SK-N-SH (cell line): ENCODE measurements around the gene CALN1. TPM values are rescaled to one million over a fixed set of nuclear protein-coding genes. Genes with fewer than 3 reads are reported as not detected.
A peak's percentile ranks its signal among the peaks of the same experiment; 100 is the strongest.

ENCODE experiments used
- CTCF ChIA-PET: fragments of 300-600, 350-600 bp; formaldehyde crosslinking; extraction: SDS; loops from one replicate; lab custom pipeline; 2021; lab: Yijun Ruan, JAX
- POLR2A ChIA-PET: fragments of 350-600 bp; sonication (Branson Sonifier 250); formaldehyde crosslinking; extraction: SDS; loops from one replicate; lab custom pipeline; 2020; ENCODE audit warnings: antibody characterized with exemption, inconsistent platforms; lab: Yijun Ruan, JAX
- DNase-seq: peaks from one replicate; pipeline ENCODE4 v3.0.0; 2012
- H2AFZ ChIP-seq: fragments of 200-600 bp; sonication (generic); 2 replicates; pipeline ENCODE4 v1.8.1; 2016; ENCODE audit warnings: antibody characterized with exemption, mild to moderate bottlenecking, low read depth
- H3F3A ChIP-seq: fragments of 200-600 bp; sonication (generic); replicated peaks from 2 replicates; pipeline ENCODE3; 2016; ENCODE audit warnings: antibody characterized with exemption, mild to moderate bottlenecking; ENCODE audit not compliant: insufficient read depth
- H3K27ac ChIP-seq, 2 experiments: fragments of 200-500 bp in 1 of 2; fragments of 200-600 bp in 1 of 2; sonication (Bioruptor generic) in 1 of 2; sonication (generic), shearing (Covaris generic) in 1 of 2; 2 replicates each; pipeline versions ENCODE4 v1.5.1 to v1.6.1; 2014 to 2016; ENCODE audit warnings: low read depth in 2 of 2, inconsistent platforms in 1 of 2, low read length in 1 of 2, mild to moderate bottlenecking in 1 of 2, mixed read lengths in 1 of 2
- H3K27me3 ChIP-seq: fragments of 200-600 bp; sonication (generic), shearing (Covaris generic); 2 replicates; pipeline ENCODE4 v1.6.1; 2016; ENCODE audit warnings: mixed run types; ENCODE audit not compliant: insufficient read depth
- H3K36me3 ChIP-seq, 2 experiments: fragments of 200-500 bp in 1 of 2; fragments of 200-600 bp in 1 of 2; sonication (Bioruptor generic) in 1 of 2; sonication (generic) in 1 of 2; replicated peaks in 1 of 2; 2 replicates each; pipeline versions ENCODE3 to v1.5.1; 2014 to 2016; ENCODE audit warnings: low read length in 1 of 2, mild to moderate bottlenecking in 1 of 2; ENCODE audit not compliant: insufficient read depth in 2 of 2, control insufficient read depth in 1 of 2
- H3K4me1 ChIP-seq, 2 experiments: fragments of 200-500 bp in 1 of 2; fragments of 200-600 bp in 1 of 2; sonication (Bioruptor generic) in 1 of 2; sonication (generic), shearing (Covaris generic) in 1 of 2; 2 replicates each; pipeline versions ENCODE4 v1.5.1 to v1.6.1; 2014 to 2016; ENCODE audit warnings: low read depth in 1 of 2, low read length in 1 of 2, mixed run types in 1 of 2; ENCODE audit not compliant: insufficient read depth in 2 of 2, control insufficient read depth in 1 of 2
- H3K4me2 ChIP-seq: fragments of 200-600 bp; sonication (generic), shearing (Covaris generic); 2 replicates; pipeline ENCODE4 v1.6.1; 2017; ENCODE audit warnings: mixed run types
- H3K4me3 ChIP-seq, 2 experiments: fragments of 200-500 bp in 1 of 2; fragments of 200-600 bp in 1 of 2; sonication (Bioruptor generic) in 1 of 2; sonication (generic), shearing (Covaris generic) in 1 of 2; 2 replicates each; pipeline versions ENCODE4 v1.5.1 to v1.8.1; 2014 to 2016; ENCODE audit warnings: low read depth in 2 of 2, inconsistent platforms in 1 of 2, low read length in 1 of 2, mild to moderate bottlenecking in 1 of 2, mixed read lengths in 1 of 2, moderate library complexity in 1 of 2
- H3K79me2 ChIP-seq: fragments of 200-600 bp; sonication (generic); 2 replicates; pipeline ENCODE4 v1.8.1; 2017; ENCODE audit warnings: mild to moderate bottlenecking; ENCODE audit not compliant: insufficient read depth
- H3K9ac ChIP-seq: fragments of 200-600 bp; sonication (generic); 2 replicates; pipeline ENCODE4 v1.6.1; 2017; ENCODE audit warnings: mixed run types
- H3K9me2 ChIP-seq: fragments of 200-600 bp; sonication (generic); 2 replicates; pipeline ENCODE4 v1.6.1; 2017; ENCODE audit warnings: mixed run types
- H3K9me3 ChIP-seq: fragments of 200-600 bp; sonication (generic); 2 replicates; pipeline ENCODE4 v1.6.1; 2017; ENCODE audit warnings: mixed run types, mild to moderate bottlenecking, moderate library complexity
- H4K20me1 ChIP-seq: fragments of 200-600 bp; sonication (generic); 2 replicates; pipeline ENCODE4 v1.6.1; 2017; ENCODE audit warnings: mild to moderate bottlenecking, mixed run types; ENCODE audit not compliant: insufficient read depth
- CTCF ChIP-seq: fragments of 200-600 bp; sonication (generic); IDR thresholded peaks from 2 replicates; pipeline ENCODE4 v1.6.1; 2017; ENCODE audit warnings: antibody characterized with exemption, mild to moderate bottlenecking, moderate library complexity
- FOXM1 ChIP-seq: IDR thresholded peaks from 2 replicates; pipeline ENCODE4 v1.4.0; 2012; ENCODE audit warnings: low read depth, mild to moderate bottlenecking
- IRF3 ChIP-seq: fragments of 150-350 bp; IDR thresholded peaks from 2 replicates; pipeline ENCODE4 v1.6.1; 2016; ENCODE audit warnings: mild to moderate bottlenecking, low read depth, low read length
- MAX ChIP-seq: IDR thresholded peaks from 2 replicates; pipeline ENCODE4 v1.4.0; 2012; ENCODE audit warnings: low read depth
- MXI1 ChIP-seq: IDR thresholded peaks from 2 replicates; pipeline ENCODE4 v1.6.1; 2012; ENCODE audit warnings: mild to moderate bottlenecking, low read depth, low read length, improper control_type of control experiment
- RAD21 ChIP-seq: IDR thresholded peaks from 2 replicates; pipeline ENCODE4 v1.6.1; 2012; ENCODE audit warnings: mild to moderate bottlenecking, low read length
- REST ChIP-seq: IDR thresholded peaks from 2 replicates; pipeline ENCODE4 v1.6.1; 2012; ENCODE audit warnings: mild to moderate bottlenecking, low read depth, low read length, moderate library complexity
- RFX5 ChIP-seq: IDR thresholded peaks from 2 replicates; pipeline ENCODE4 v1.6.1; 2012; ENCODE audit warnings: mild to moderate bottlenecking, improper control_type of control experiment, low read length
- TCF12 ChIP-seq: IDR thresholded peaks from 2 replicates; pipeline ENCODE4 v1.4.0; 2012
- USF1 ChIP-seq: IDR thresholded peaks from 2 replicates; pipeline ENCODE4 v1.4.0; 2012; ENCODE audit warnings: low read depth, borderline replicate concordance
- USF2 ChIP-seq: fragments of 150-350 bp; IDR thresholded peaks from 2 replicates; pipeline ENCODE4 v1.6.1; 2017; ENCODE audit warnings: antibody characterized with exemption, low read length, low read depth, borderline replicate concordance
- WGBS: methylation state at CpG from one replicate; pipeline ENCODE4 v1.1.6; 2017; ENCODE audit warnings: low lambda C conversion rate; 5-methylcytosine and 5-hydroxymethylcytosine counted together
- polyA plus RNA-seq, 3 experiments: library from polyadenylated mRNA; depleted of rRNA; stranded (reverse); fragments of >200 nt; gene quantifications; 2 replicates each; pipeline ENCODE4 v1.2.3, GENCODE V29; 2012

The CALN1 gene
- polyA plus RNA-seq, 1 of the 3 experiments (the other 2 are of a cell fraction), result not detected

- Histone ChIP-seq H3K36me3 (no peaks in the 10 kb centered on the region), H3K4me3 (no peak overlapping the region; a peak in 1 of 4 replicates), H3K4me2 (no peak overlapping the region), H3K9me3 (no peaks in the 10 kb centered on the region), H3K79me2 (no peaks in the 10 kb centered on the region), H3F3A (no peaks in the 10 kb centered on the region), H3K27ac (no peak overlapping the region), H2AFZ (no peak overlapping the region), H3K9ac (no peak overlapping the region), H3K9me2 (0 out of 2 replicates have a peak, but pooled peaks cover 3% of the 10 kb centered on the region), H3K4me1 (no peaks in the 10 kb centered on the region), H4K20me1 (no peaks in the 10 kb centered on the region), H3K27me3 (no peaks in the 10 kb centered on the region)
- CTCF ChIA-PET, result interaction anchor here (0.7 to 1.4 kb wide), 3 partner anchors 9 to 916 kb away, joined by 3 to 4 read pairs (median 3); no protein-coding TSS in a partner anchor
- DNase-seq, result peak; percentile 11
- 13% methylated on average over 4 of the region's 4 CpGs for WGBS
- POLR2A ChIA-PET, result no interaction called here
- TF ChIP-seq IRF3 (no peak), USF2 (no peak), REST (no peak), MXI1 (no peak), TCF12 (no peak), RAD21 (peak; percentile 15; the same call in 1 of the 2 replicates), CTCF (0 out of 2 replicates have a peak, but pooled peaks have one; percentile 10)
Measured at GRCh38 chr7:71871446-71871845, 540.7 kb downstream of the CALN1 start.

- Histone ChIP-seq H3K27ac (no peak overlapping the region), H3K27me3 (no peaks in the 10 kb centered on the region), H3K4me2 (no peak overlapping the region), H3K9me3 (no peaks in the 10 kb centered on the region), H4K20me1 (no peaks in the 10 kb centered on the region), H3F3A (no peaks in the 10 kb centered on the region), H3K9ac (no peak overlapping the region), H3K4me3 (no peak overlapping the region), H3K4me1 (no peaks in the 10 kb centered on the region), H3K79me2 (no peaks in the 10 kb centered on the region), H3K36me3 (no peaks in the 10 kb centered on the region), H3K9me2 (0 out of 2 replicates have a peak, but pooled peaks cover 4% of the 10 kb centered on the region), H2AFZ (no peak overlapping the region)
- ChIA-PET POLR2A (no interaction called here), CTCF (interaction anchor here (0.6 to 1.1 kb wide), 3 partner anchors 8 to 916 kb away, joined by 3 to 4 read pairs (median 3); no protein-coding TSS in a partner anchor)
- DNase-seq, result no peak
- 3% methylated on average over 2 of the region's 2 CpGs for WGBS
- no peak for TF ChIP-seq RFX5
- TF ChIP-seq FOXM1, result no peak
- TF ChIP-seq REST, result no peak
- TF ChIP-seq MAX, result no peak
- no peak for TF ChIP-seq IRF3
- no peak for TF ChIP-seq USF1
Measured at GRCh38 chr7:71870812-71871211, 541.3 kb downstream of the CALN1 start.
